ENCODE measurements around the gene CTCFL. TPM values are rescaled to one million over a fixed set of nuclear protein-coding genes. Genes with fewer than 3 reads are reported as not detected.

CTCFL gene
- total and polyA plus RNA-seq, 8 donors, result 0.39 to 0.67 (median 0.50) TPM; not detected in 2

- H3K9me3 ChIP-seq, result no peaks in the 10 kb centered on the region
- DNase-seq (no peak), ATAC-seq (no peak)
- H3K4me3 ChIP-seq, result no peak overlapping the region
- no peak overlapping the region for H3K27ac ChIP-seq
- intact Hi-C loops (cut with DNase I), result loop anchor here in 1 of 2 donors (10.0 kb wide), 1 partner anchor 90 kb away; no protein-coding TSS in a partner anchor
- H3K4me1 ChIP-seq, result peaks cover 0 to 15% of the 10 kb centered on the region in 2 donors
- TF ChIP-seq CTCF (IDR thresholded peaks at IDR 0.05), result no peak
- H3K27me3 ChIP-seq, result peaks cover 3 to 88% of the 10 kb centered on the region in 2 donors
- no peaks in the 10 kb centered on the region for H3K36me3 ChIP-seq
Observed at GRCh38 chr20:57504411-57504810, 20.5 kb downstream of the CTCFL start.

- H3K4me3 ChIP-seq, result no peak overlapping the region
- intact Hi-C loops (cut with DNase I), result loop anchor here in 1 of 2 donors (10.0 kb wide), 1 partner anchor 92 kb away; no protein-coding TSS in a partner anchor
- DNase-seq, result no peak
- no peaks in the 10 kb centered on the region for H3K36me3 ChIP-seq
- ATAC-seq, result peak; percentile 23
- peaks cover 2 to 23% of the 10 kb centered on the region in 2 donors for H3K4me1 ChIP-seq
- peak overlapping the region in 1 of 2 donors; percentile 33 for H3K27ac ChIP-seq
- H3K27me3 ChIP-seq, result peaks cover 3 to 89% of the 10 kb centered on the region in 2 donors
- TF ChIP-seq CTCF (IDR thresholded peaks at IDR 0.05), result no peak
- H3K9me3 ChIP-seq, result no peaks in the 10 kb centered on the region
Observed at GRCh38 chr20:57503035-57503658, 21.8 kb downstream of the CTCFL start.

- TF ChIP-seq CTCF (IDR thresholded peaks at IDR 0.05), result no peak
- DNase-seq (no peak), ATAC-seq (no peak)
- peaks cover 2 to 25% of the 10 kb centered on the region in 2 donors for H3K4me1 ChIP-seq
- no peaks in the 10 kb centered on the region for H3K9me3 ChIP-seq
- H3K27ac ChIP-seq, result no peak overlapping the region
- H3K36me3 ChIP-seq, result no peaks in the 10 kb centered on the region
- no peak overlapping the region for H3K4me3 ChIP-seq
- peaks cover 8 to 91% of the 10 kb centered on the region in 2 donors for H3K27me3 ChIP-seq
- intact Hi-C loops (cut with DNase I), result loop anchor here in 1 of 2 donors (10.0 kb wide), 1 partner anchor 92 kb away; no protein-coding TSS in a partner anchor
Observed at GRCh38 chr20:57502336-57502700, 22.6 kb downstream of the CTCFL start.

GRCh38 chr20:57501461-57502335 is 23.2 kb downstream of the CTCFL start:
- H3K36me3 ChIP-seq, result no peaks in the 10 kb centered on the region
- peaks cover 2 to 25% of the 10 kb centered on the region in 2 donors for H3K4me1 ChIP-seq
- ATAC-seq (no peak), DNase-seq (no peak)
- peaks cover 9 to 91% of the 10 kb centered on the region in 2 donors for H3K27me3 ChIP-seq
- TF ChIP-seq CTCF (IDR thresholded peaks at IDR 0.05), result no peak
- intact Hi-C loops (cut with DNase I), result loop anchor here in 1 of 2 donors (10.0 kb wide), 1 partner anchor 93 kb away; no protein-coding TSS in a partner anchor
- H3K9me3 ChIP-seq, result no peaks in the 10 kb centered on the region
- H3K27ac ChIP-seq, result no peak overlapping the region
- H3K4me3 ChIP-seq, result no peak overlapping the region

- Histone ChIP-seq H3K36me3 (no peaks in the 10 kb centered on the region), H3K4me1 (peaks cover 2 to 25% of the 10 kb centered on the region in 2 donors), H3K27ac (no peak overlapping the region), H3K27me3 (peaks cover 9 to 91% of the 10 kb centered on the region in 2 donors), H3K4me3 (no peak overlapping the region), H3K9me3 (no peaks in the 10 kb centered on the region)
- DNase-seq (no peak), ATAC-seq (no peak)
- TF ChIP-seq CTCF (IDR thresholded peaks at IDR 0.05), result no peak
- intact Hi-C loops (cut with DNase I), result loop anchor here in 1 of 2 donors (10.0 kb wide), 1 partner anchor 94 kb away; no protein-coding TSS in a partner anchor
Observed at GRCh38 chr20:57500962-57501361, 24.0 kb downstream of the CTCFL start.

Measured in left lung (tissue), 10 donors.